C4-2B (cell line): ENCODE results near the gene EIF5B.

Source experiments
- CTCF ChIP-seq: fragments of 450-650 bp; conservative IDR thresholded peaks from 2 replicates; pipeline ENCODE4 v1.5.1; 2017; ENCODE audit warnings: mild to moderate bottlenecking
- ZFX ChIP-seq: fragments of 450-650 bp; IDR thresholded peaks from 2 replicates; pipeline ENCODE4 v1.6.1; 2017

- TF ChIP-seq CTCF, result no peak
- no peak for TF ChIP-seq ZFX
These were observed 93.6 kb downstream of the EIF5B start for GRCh38 chr2:99430614-99431291.
